ENCODE results near the gene MAB21L3.

- TF ChIP-seq CTCF (IDR thresholded peaks at IDR 0.05) (no peak), POLR2A (IDR thresholded peaks at IDR 0.05) (no peak), POLR2AphosphoS5 (IDR thresholded peaks at IDR 0.05) (no peak), EP300 (IDR thresholded peaks at IDR 0.05) (no peak)
Observed at GRCh38 chr1:116161390-116161789, 50.2 kb downstream of the MAB21L3 start.

All from gastroesophageal sphincter (tissue), 3 donors.